K562 (cell line): ENCODE results near the gene TSPAN15. TPM values are rescaled to one million over a fixed set of nuclear protein-coding genes. Genes with fewer than 3 reads are reported as not detected.
A peak's percentile ranks its signal among the peaks of the same experiment; 100 is the strongest.

Experiments
- BHLHE40 ChIP-seq: IDR thresholded peaks from 2 replicates; pipeline ENCODE4 v1.6.1; 2011; ENCODE audit warnings: low read length, improper control_type of control experiment
- MYC ChIP-seq, 2 experiments: fragments of 250-450 bp in 1 of 2; sonication (Bioruptor Pico) in 1 of 2; IDR thresholded peaks; 2 replicates each; pipeline versions ENCODE4 v1.5.1 to v1.6.1; 2012 to 2021; ENCODE audit warnings: low read depth in 2 of 2, borderline replicate concordance in 1 of 2, improper control_type of control experiment in 1 of 2, low read length in 1 of 2, mild to moderate bottlenecking in 1 of 2, moderate library complexity in 1 of 2
- NBN ChIP-seq: fragments of 450-650 bp; IDR thresholded peaks from 2 replicates; pipeline ENCODE4 v1.6.1; 2016; ENCODE audit warnings: low read depth, mild to moderate bottlenecking
- SMARCA5 ChIP-seq: fragments of 450-650 bp; IDR thresholded peaks from 2 replicates; pipeline ENCODE4 v1.6.1; 2016
- SRSF9 ChIP-seq: fragments of 200-400 bp; formaldehyde crosslinking; IDR thresholded peaks from 2 replicates; pipeline ENCODE4 v1.6.1; 2017; ENCODE audit warnings: low read depth, low read length, borderline replicate concordance
- ZNF121 ChIP-seq: sonication (generic); formaldehyde crosslinking; conservative IDR thresholded peaks from 2 replicates; pipeline ENCODE4 v1.8.0; 2022; ENCODE audit warnings: missing genetic modification reagents
- polyA plus RNA-seq, 8 experiments: library from polyadenylated mRNA; depleted of rRNA in 4 of 8; stranded (reverse) in 5 of 8; unstranded in 3 of 8; fragments of >200 nt; fragmentation: Nextera tagmentation in 2 of 8; fragmentation: Illumina TruSeq in 1 of 8; extraction: Ambion mirVana in 2 of 8; extraction: Trizol in 1 of 8; gene quantifications; 2 replicates each; pipeline versions ENCODE4 v1.2.1 to v1.2.3, GENCODE V29; 2011 to 2014; ENCODE audit warnings: inconsistent platforms in 1 of 8, missing spikeins in 1 of 8
- total RNA-seq, 7 experiments: library from RNA; depleted of rRNA in 6 of 7; stranded (reverse); fragments of >200 nt in 6 of 7; fragmentation: Illumina TruSeq in 2 of 7; extraction: Trizol in 2 of 7; gene quantifications; 2 replicates each; pipeline versions ENCODE4 v1.2.1 to v1.2.3, GENCODE V29; 2011 to 2021; ENCODE audit warnings: low replicate concordance in 1 of 7
- TF ChIP-seq, protein P1 (sequence below): fragments of 450-650 bp; IDR thresholded peaks from 2 replicates; pipeline ENCODE4 v1.6.1; 2018; ENCODE audit warnings: mild to moderate bottlenecking, low read depth; ENCODE audit not compliant: partially characterized antibody
- TF ChIP-seq, protein P2 (sequence below), 2 experiments: fragments of 450-650 bp; IDR thresholded peaks; 2 replicates each; pipeline ENCODE4 v1.6.1; 2016
- TF ChIP-seq, protein P3 (sequence below): fragments of 450-650 bp; formaldehyde crosslinking; IDR thresholded peaks from 2 replicates; pipeline ENCODE4 v1.4.0; 2020; ENCODE audit warnings: mild to moderate bottlenecking, moderate library complexity
- TF ChIP-seq, protein P4 (sequence below): sonication (generic); formaldehyde crosslinking; IDR thresholded peaks from 2 replicates; pipeline ENCODE4 v1.9.0; 2022; ENCODE audit warnings: mild to moderate bottlenecking, missing genetic modification reagents
- TF ChIP-seq, protein P5 (sequence below): fragments of 250-450 bp; sonication (Bioruptor Pico); IDR thresholded peaks from 2 replicates; pipeline ENCODE4 v1.5.0; 2020; ENCODE audit warnings: mild to moderate bottlenecking
- TF ChIP-seq, protein P6 (sequence below), 2 experiments: IDR thresholded peaks; 2 replicates each; pipeline ENCODE4 v1.6.1; 2012; ENCODE audit warnings: improper control_type of control experiment in 2 of 2, low read depth in 2 of 2, low read length in 2 of 2, borderline replicate concordance in 1 of 2
- TF ChIP-seq, protein P7 (sequence below): sonication (generic); formaldehyde crosslinking; IDR thresholded peaks from 2 replicates; pipeline ENCODE4 v1.8.0; 2022; ENCODE audit warnings: missing genetic modification reagents, mild to moderate bottlenecking, moderate library complexity, borderline replicate concordance
- TF ChIP-seq, protein P8 (sequence below): fragments of 450-650 bp; IDR thresholded peaks from 2 replicates; pipeline ENCODE4 v1.6.1; 2017; ENCODE audit warnings: mild to moderate bottlenecking, moderate library complexity

TSPAN15 gene
- total and polyA plus RNA-seq, 9 of the 15 experiments (the other 6 are each of a cell fraction or from before 2014, with no cell fraction given), result 0.33 to 1.0 (median 0.45) TPM; not detected in 2

DNA sequence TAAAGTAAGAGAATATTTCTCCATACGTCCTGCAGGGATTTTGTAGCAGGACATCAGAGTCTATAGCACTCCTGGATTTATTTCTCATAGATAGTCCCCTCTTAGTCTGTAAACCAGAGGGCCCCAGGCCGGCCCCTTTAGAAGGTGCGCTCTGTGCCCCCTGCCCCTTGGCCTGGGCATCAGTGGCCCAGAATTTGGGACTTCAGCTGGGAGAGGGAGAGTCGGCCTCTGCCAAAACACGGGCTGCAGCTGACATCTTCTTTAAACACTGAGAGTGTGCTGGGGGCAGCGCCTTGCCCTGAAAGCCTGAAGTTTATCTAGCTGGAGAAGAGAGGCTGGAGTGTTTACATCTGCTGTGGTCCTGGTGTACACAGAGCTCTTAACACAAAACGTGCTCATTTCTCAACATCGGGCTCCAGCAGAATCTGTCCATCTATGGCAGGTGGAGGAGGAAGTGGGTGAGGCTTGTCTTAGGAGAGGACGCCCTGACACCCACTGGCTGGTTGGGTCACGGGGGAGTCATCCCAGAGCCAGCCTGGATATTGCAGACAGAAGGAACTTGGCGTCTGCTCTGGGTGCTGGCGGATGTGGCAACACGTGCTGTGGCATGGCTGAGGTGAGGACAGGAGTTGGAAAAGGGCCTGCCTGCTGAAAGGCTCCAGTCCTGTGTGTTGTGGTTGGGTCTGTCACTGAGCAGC, 29.5 kb upstream of the TSPAN15 start (continued):
- TF ChIP-seq, protein P1, sequence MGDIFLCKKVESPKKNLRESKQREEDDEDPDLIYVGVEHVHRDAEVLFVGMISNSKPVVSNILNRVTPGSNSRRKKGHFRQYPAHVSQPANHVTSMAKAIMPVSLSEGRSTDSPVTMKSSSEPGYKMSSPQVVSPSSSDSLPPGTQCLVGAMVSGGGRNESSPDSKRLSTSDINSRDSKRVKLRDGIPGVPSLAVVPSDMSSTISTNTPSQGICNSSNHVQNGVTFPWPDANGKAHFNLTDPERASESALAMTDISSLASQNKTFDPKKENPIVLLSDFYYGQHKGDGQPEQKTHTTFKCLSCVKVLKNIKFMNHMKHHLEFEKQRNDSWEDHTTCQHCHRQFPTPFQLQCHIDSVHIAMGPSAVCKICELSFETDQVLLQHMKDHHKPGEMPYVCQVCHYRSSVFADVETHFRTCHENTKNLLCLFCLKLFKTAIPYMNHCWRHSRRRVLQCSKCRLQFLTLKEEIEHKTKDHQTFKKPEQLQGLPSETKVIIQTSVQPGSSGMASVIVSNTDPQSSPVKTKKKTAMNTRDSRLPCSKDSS, result no peak
- TF ChIP-seq, protein P2, sequence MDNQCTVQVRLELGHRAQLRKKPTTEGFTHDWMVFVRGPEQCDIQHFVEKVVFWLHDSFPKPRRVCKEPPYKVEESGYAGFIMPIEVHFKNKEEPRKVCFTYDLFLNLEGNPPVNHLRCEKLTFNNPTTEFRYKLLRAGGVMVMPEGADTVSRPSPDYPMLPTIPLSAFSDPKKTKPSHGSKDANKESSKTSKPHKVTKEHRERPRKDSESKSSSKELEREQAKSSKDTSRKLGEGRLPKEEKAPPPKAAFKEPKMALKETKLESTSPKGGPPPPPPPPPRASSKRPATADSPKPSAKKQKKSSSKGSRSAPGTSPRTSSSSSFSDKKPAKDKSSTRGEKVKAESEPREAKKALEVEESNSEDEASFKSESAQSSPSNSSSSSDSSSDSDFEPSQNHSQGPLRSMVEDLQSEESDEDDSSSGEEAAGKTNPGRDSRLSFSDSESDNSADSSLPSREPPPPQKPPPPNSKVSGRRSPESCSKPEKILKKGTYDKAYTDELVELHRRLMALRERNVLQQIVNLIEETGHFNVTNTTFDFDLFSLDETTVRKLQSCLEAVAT (IDR thresholded peaks at IDR 0.05), result no peak
- TF ChIP-seq, protein P3, sequence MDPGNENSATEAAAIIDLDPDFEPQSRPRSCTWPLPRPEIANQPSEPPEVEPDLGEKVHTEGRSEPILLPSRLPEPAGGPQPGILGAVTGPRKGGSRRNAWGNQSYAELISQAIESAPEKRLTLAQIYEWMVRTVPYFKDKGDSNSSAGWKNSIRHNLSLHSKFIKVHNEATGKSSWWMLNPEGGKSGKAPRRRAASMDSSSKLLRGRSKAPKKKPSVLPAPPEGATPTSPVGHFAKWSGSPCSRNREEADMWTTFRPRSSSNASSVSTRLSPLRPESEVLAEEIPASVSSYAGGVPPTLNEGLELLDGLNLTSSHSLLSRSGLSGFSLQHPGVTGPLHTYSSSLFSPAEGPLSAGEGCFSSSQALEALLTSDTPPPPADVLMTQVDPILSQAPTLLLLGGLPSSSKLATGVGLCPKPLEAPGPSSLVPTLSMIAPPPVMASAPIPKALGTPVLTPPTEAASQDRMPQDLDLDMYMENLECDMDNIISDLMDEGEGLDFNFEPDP (CRISPR knock-in tag), result no peak
- TF ChIP-seq, protein P4, sequence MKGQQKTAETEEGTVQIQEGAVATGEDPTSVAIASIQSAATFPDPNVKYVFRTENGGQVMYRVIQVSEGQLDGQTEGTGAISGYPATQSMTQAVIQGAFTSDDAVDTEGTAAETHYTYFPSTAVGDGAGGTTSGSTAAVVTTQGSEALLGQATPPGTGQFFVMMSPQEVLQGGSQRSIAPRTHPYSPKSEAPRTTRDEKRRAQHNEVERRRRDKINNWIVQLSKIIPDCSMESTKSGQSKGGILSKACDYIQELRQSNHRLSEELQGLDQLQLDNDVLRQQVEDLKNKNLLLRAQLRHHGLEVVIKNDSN (CRISPR knock-in tag), result no peak
- TF ChIP-seq, protein P5, sequence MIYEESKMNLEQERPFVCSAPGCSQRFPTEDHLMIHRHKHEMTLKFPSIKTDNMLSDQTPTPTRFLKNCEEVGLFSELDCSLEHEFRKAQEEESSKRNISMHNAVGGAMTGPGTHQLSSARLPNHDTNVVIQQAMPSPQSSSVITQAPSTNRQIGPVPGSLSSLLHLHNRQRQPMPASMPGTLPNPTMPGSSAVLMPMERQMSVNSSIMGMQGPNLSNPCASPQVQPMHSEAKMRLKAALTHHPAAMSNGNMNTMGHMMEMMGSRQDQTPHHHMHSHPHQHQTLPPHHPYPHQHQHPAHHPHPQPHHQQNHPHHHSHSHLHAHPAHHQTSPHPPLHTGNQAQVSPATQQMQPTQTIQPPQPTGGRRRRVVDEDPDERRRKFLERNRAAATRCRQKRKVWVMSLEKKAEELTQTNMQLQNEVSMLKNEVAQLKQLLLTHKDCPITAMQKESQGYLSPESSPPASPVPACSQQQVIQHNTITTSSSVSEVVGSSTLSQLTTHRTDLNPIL, result no peak
- peak; percentile 42; the same call in 1 of the 2 replicates for TF ChIP-seq BHLHE40
- TF ChIP-seq ZNF121 (CRISPR knock-in tag), result no peak
- TF ChIP-seq, protein P6, sequence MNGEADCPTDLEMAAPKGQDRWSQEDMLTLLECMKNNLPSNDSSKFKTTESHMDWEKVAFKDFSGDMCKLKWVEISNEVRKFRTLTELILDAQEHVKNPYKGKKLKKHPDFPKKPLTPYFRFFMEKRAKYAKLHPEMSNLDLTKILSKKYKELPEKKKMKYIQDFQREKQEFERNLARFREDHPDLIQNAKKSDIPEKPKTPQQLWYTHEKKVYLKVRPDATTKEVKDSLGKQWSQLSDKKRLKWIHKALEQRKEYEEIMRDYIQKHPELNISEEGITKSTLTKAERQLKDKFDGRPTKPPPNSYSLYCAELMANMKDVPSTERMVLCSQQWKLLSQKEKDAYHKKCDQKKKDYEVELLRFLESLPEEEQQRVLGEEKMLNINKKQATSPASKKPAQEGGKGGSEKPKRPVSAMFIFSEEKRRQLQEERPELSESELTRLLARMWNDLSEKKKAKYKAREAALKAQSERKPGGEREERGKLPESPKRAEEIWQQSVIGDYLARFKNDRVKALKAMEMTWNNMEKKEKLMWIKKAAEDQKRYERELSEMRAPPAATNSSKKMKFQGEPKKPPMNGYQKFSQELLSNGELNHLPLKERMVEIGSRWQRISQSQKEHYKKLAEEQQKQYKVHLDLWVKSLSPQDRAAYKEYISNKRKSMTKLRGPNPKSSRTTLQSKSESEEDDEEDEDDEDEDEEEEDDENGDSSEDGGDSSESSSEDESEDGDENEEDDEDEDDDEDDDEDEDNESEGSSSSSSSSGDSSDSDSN (IDR thresholded peaks at IDR 0.05; ENCODE audit: borderline replicate concordance in 1 of 2, low read depth in 2 of 2, low read length in 2 of 2), result no peak
- TF ChIP-seq, protein P7, sequence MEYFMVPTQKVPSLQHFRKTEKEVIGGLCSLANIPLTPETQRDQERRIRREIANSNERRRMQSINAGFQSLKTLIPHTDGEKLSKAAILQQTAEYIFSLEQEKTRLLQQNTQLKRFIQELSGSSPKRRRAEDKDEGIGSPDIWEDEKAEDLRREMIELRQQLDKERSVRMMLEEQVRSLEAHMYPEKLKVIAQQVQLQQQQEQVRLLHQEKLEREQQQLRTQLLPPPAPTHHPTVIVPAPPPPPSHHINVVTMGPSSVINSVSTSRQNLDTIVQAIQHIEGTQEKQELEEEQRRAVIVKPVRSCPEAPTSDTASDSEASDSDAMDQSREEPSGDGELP (CRISPR knock-in tag), result no peak
- TF ChIP-seq SMARCA5, result no peak
- TF ChIP-seq, protein P8, sequence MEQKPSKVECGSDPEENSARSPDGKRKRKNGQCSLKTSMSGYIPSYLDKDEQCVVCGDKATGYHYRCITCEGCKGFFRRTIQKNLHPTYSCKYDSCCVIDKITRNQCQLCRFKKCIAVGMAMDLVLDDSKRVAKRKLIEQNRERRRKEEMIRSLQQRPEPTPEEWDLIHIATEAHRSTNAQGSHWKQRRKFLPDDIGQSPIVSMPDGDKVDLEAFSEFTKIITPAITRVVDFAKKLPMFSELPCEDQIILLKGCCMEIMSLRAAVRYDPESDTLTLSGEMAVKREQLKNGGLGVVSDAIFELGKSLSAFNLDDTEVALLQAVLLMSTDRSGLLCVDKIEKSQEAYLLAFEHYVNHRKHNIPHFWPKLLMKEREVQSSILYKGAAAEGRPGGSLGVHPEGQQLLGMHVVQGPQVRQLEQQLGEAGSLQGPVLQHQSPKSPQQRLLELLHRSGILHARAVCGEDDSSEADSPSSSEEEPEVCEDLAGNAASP, result no peak
- TF ChIP-seq MYC (IDR thresholded peaks at IDR 0.05; ENCODE audit: low read depth, low read length), result no peak
- no peak for TF ChIP-seq MYC (CRISPR knock-in tag; IDR thresholded peaks at IDR 0.05; ENCODE audit: borderline replicate concordance, low read depth)
- no peak for TF ChIP-seq SRSF9
- TF ChIP-seq NBN, result no peak
